Thoracic aorta (tissue), 2 donors: Measurements from ENCODE around the gene ELP2. TPM values are rescaled to one million over a fixed set of nuclear protein-coding genes. Genes with fewer than 3 reads are reported as not detected.

Source experiments
- ATAC-seq: fragments of 150-250 bp; one replicate; pipeline ENCODE4 v1.8.0; 2017; ENCODE audit warnings: low read depth; ENCODE audit not compliant: insufficient number of reproducible peaks, low FRiP score
- DNase-seq: peaks from one replicate; pipeline ENCODE4 v3.0.0-alpha.2; 2020; ENCODE audit warnings: low spot score
- H3K27ac ChIP-seq, 2 donors: fragments of 200-600 bp; sonication (generic); 1 replicate in 1 of 2; 2 replicates in 1 of 2; pipeline ENCODE4 v1.5.1; 2016; ENCODE audit warnings: mild to moderate bottlenecking in 2 of 2, moderate library complexity in 2 of 2
- H3K27me3 ChIP-seq: fragments of 200-600 bp; sonication (generic); replicated peaks from 2 replicates; pipeline ENCODE4 v1.6.0; 2016; ENCODE audit warnings: mild to moderate bottlenecking; ENCODE audit not compliant: insufficient read depth
- H3K36me3 ChIP-seq: fragments of 200-600 bp; sonication (generic); one replicate; pipeline ENCODE4 v1.5.1; 2016
- H3K4me1 ChIP-seq, 2 donors: fragments of 200-600 bp; sonication (generic); 1 replicate in 1 of 2; 2 replicates in 1 of 2; pipeline versions ENCODE4 v1.5.1 to v1.6.0; 2016; ENCODE audit warnings: low read depth in 2 of 2, mild to moderate bottlenecking in 1 of 2; ENCODE audit not compliant: control insufficient read depth in 1 of 2
- H3K4me3 ChIP-seq: fragments of 200-600 bp; sonication (generic); 2 replicates; pipeline ENCODE4 v1.5.1; 2016; ENCODE audit warnings: mild to moderate bottlenecking
- H3K9me3 ChIP-seq: fragments of 200-600 bp; sonication (generic); 2 replicates; pipeline ENCODE4 v1.5.1; 2016
- total RNA-seq, 2 donors: library from RNA; depleted of rRNA; stranded (reverse); fragments of >200 nt; gene quantifications; one replicate each; pipeline versions ENCODE4 v1.1.0 to v1.2.3, GENCODE V29; 2016
- TF ChIP-seq, protein P1 (sequence below): fragments of 200-600 bp; sonication (generic); IDR thresholded peaks from one replicate; pipeline ENCODE4 v1.5.1; 2019; ENCODE audit warnings: antibody characterized with exemption

ELP2 gene
- total RNA-seq, 2 donors from 2014 or later: 59.0 to 66.6 TPM

DNA sequence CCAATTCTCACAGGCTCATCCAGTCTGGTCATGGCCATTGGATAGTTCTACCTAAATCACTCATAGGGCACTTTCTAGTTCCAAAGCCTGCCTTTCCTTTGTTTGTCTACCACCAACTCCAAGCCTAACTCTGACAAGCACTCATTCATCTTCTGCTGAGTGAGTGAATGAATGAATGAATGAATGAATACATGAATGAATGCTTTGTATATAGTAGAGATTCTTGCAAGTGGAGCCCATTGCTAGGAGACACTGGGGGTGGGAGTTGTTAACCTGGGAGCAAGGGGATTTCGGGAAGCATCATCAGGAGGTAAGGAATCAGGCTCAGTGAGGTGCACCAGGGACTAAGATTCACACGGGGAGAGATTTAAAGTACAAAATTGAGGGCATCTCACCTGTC is 54.3 kb downstream of the ELP2 start:
- Histone ChIP-seq H3K9me3 (no peaks in the 10 kb centered on the region), H3K4me1 (peaks cover 13 to 34% of the 10 kb centered on the region in 2 donors), H3K4me3 (no peak overlapping the region), H3K27ac (no peak overlapping the region), H3K36me3 (no peaks in the 10 kb centered on the region), H3K27me3 (no peaks in the 10 kb centered on the region)
- ATAC-seq (no peak), DNase-seq (no peak)
- TF ChIP-seq, protein P1, sequence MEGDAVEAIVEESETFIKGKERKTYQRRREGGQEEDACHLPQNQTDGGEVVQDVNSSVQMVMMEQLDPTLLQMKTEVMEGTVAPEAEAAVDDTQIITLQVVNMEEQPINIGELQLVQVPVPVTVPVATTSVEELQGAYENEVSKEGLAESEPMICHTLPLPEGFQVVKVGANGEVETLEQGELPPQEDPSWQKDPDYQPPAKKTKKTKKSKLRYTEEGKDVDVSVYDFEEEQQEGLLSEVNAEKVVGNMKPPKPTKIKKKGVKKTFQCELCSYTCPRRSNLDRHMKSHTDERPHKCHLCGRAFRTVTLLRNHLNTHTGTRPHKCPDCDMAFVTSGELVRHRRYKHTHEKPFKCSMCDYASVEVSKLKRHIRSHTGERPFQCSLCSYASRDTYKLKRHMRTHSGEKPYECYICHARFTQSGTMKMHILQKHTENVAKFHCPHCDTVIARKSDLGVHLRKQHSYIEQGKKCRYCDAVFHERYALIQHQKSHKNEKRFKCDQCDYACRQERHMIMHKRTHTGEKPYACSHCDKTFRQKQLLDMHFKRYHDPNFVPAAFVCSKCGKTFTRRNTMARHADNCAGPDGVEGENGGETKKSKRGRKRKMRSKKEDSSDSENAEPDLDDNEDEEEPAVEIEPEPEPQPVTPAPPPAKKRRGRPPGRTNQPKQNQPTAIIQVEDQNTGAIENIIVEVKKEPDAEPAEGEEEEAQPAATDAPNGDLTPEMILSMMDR: no peak

DNA sequence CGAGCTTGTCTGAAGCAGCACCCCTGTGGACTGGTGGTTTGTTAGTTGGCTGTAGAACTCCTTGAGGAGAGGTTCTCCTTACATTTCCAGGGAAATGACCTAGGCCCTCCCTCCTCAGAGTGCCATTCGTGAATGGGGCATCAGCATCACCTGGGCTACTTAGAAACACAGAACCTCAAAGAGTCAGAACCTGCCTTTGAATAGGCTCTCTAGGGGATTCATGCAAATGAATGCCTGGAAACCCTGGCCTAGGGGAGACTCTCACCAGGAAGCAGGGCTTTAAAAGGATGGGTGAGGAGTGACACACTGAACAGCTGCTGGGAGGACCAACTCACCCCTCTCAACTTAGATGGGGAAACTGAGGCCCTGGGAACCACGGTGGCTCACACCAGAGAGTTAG is 55.5 kb downstream of the ELP2 start:
- Histone ChIP-seq H3K4me3 (no peak overlapping the region), H3K27ac (no peak overlapping the region), H3K9me3 (no peaks in the 10 kb centered on the region), H3K4me1 (peaks cover 7 to 29% of the 10 kb centered on the region in 2 donors), H3K27me3 (no peaks in the 10 kb centered on the region), H3K36me3 (no peaks in the 10 kb centered on the region)
- DNase-seq (no peak), ATAC-seq (no peak)
- TF ChIP-seq, protein P1: no peak

DNA sequence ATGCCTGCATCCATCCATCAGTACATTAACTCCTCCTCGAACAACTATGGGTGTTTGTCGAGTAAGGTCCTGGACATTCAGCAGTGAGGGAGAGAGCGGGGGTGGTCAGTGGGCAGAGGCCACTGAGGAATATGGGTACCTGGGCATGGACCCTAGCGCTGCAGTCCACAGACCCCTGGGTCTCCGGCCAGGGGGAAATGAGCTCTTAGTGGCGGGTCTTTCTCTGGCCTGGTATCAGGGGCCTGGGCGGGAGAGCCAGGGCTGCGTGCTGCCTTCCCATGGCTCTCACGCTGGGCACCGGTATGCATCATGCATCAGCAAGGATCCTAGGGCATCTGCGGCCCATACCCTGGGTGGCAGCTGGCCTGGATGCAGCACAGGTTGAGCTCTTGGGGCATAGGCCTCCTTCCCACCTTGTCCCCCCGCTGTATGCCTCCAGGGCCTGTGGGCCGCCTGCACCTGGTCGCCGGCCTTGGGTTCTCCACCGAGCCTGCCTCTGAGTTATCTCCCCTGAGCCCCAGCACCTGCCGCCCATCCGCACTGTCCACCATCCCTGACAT is 56.3 kb downstream of the ELP2 start:
- H3K27ac ChIP-seq: no peak overlapping the region
- TF ChIP-seq, protein P1: no peak
- peaks cover 4 to 21% of the 10 kb centered on the region in 2 donors for H3K4me1 ChIP-seq
- no peak for ATAC-seq
- no peaks in the 10 kb centered on the region for H3K36me3 ChIP-seq
- peak overlapping the region; percentile 84 for H3K4me3 ChIP-seq
- no peaks in the 10 kb centered on the region for H3K27me3 ChIP-seq
- H3K9me3 ChIP-seq: no peaks in the 10 kb centered on the region
- no peak for DNase-seq

DNA sequence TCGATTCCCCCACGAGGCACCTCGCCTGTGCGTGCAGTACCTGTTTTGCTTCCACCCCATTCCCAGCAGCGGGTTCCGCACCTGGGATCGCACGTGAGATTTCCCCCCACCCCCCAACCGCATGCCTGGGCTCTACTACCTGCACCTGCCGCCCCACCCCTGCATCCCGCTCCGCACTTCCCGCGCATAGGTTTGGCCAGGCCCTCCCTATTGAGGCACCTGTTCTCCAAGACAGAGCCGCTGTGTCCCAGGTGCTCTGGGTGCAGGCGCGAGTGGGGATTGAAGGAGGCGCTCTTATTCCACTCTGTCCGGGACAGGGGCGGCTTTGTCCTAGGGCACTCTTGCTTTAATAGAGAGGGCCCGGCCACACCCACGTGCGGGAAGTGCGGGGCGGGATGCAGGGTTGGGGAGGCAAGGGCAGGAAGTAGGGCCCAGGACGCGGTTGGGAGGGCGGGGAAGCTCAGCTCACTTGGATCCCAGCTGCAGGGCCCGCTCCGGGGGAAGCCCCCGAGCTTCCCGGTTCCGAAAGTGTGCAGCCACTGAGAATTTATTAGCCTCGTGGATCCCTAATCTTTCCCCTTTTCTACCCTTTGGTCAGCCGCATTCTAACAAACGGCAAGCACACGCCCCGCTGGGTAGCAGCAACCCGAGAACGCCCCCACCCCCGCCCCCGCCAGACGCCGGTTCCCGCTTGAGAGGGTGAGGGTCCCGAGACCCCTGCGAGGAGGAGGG is 56.9 kb downstream of the ELP2 start:
- Histone ChIP-seq H3K36me3 (no peaks in the 10 kb centered on the region), H3K9me3 (no peaks in the 10 kb centered on the region), H3K27me3 (no peaks in the 10 kb centered on the region), H3K4me1 (peaks cover 4 to 20% of the 10 kb centered on the region in 2 donors), H3K27ac (peak overlapping the region in 1 of 2 donors; percentile 36), H3K4me3 (peak overlapping the region; percentile 84)
- no peak for DNase-seq
- ATAC-seq: no peak
- TF ChIP-seq, protein P1: no peak

DNA sequence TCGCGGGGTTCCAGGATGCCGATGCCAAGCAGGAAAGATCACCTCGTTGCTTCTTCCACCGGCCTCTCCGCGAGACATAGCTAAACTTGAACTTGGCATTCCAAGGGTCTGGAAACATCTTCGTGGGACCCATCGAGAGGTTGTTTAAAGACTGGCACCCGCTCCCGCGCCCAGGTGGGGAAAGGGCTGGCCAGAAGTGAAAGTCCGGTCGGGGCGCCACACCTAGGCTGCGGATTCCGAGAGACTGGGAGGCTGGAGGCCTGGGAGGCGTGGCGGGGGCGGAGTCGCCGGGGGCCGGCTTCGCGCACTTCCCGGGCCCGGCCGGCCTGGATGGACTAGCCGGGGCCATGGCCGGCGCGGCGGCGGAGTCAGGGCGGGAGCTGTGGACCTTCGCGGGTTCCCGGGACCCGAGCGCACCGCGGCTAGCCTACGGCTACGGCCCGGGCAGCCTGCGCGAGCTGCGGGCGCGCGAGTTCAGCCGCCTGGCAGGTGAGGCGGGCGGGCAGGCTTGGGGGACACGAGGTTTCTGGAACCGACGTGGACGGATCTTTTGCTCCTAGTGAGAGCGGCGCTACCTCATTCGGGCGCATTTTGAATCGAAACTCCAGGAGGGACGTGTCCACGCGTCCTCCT is 57.6 kb downstream of the ELP2 start, which contains the start of gene MOCOS:
TSS of gene MOCOS (plus strand) at position 305 of the 633 bp plus-strand sequence. CDS start at position 348, 43 bp downstream.
- ATAC-seq: peak; percentile 78
- TF ChIP-seq, protein P1: no peak
- Histone ChIP-seq H3K4me1 (peaks cover 4 to 20% of the 10 kb centered on the region in 2 donors), H3K4me3 (peak within 1 kb of the TSS; percentile 84), H3K36me3 (no peaks in the 10 kb centered on the region), H3K27me3 (no peaks in the 10 kb centered on the region), H3K9me3 (no peaks in the 10 kb centered on the region), H3K27ac (peak within 1 kb of the TSS; percentile 1 to 36)
- no peak for DNase-seq
